Measurements from ENCODE around the gene SMTNL2. TPM values are rescaled to one million over a fixed set of nuclear protein-coding genes. Genes with fewer than 3 reads are reported as not detected.

SMTNL2 gene
- total RNA-seq, 2 experiments from 2014 or later = not detected

DNA sequence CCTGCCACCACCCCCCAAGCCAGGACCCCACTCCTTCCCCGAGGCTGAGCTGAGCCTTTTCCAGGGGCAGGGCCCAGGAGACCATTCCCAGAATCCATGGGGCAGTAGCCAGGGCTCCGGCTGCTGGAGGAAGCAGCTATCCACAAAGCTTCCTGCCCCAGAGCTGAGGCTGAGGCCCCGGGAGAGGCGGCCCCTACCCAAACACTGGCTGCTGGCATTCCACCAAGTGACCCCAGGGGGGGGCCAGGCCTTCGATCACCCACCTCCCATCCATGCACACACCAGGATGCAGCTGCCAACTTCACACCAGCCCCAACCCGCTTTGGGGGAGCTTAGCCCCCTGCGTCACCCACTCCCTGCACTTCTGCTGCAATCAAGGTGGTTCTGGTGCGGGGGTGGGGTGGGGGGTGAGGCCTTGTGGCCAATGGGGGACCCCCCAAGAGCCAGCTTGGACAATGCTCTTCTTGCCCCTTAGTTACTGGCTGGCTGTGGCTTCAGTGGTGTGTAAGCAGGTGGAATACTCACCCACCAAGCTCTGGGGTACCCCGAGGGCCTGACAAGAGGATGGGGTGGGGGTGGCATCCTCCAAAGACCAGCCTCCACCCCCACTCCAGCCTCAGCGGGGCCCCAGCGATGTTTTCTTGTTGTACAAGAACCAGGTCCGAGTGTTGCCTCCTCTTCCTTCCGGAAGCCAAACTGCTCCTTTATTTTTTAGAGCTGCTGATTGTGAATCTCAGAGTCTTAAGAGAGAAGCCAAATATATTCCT is 45.9 kb upstream of the SMTNL2 start:
- H3K27me3 Mint-ChIP-seq = no peaks in the 10 kb centered on the region
- intact Hi-C loops (cut with DNase I, micrococcal nuclease) = no loop called here
- peaks cover 0 to 4% of the 10 kb centered on the region in 2 experiments for H3K9me3 ChIP-seq (ENCODE audit: control insufficient read depth in 1 of 2, insufficient read depth in 1 of 2, low read length in 2 of 2)
- H3K27me3 ChIP-seq (ENCODE audit: control insufficient read depth in 1 of 2, insufficient read depth in 2 of 2, low read length in 2 of 2) = no peaks in the 10 kb centered on the region
- ChIA-PET POLR2A (interaction anchor here (0.6 kb wide), 1 partner anchor 44 kb away, joined by 3 read pairs; no protein-coding TSS in a partner anchor), CTCF (no interaction called here)
- H3K36me3 Mint-ChIP-seq (ENCODE audit: low read depth) = peaks cover 40% of the 10 kb centered on the region
- no peaks in the 10 kb centered on the region for H3K9me3 Mint-ChIP-seq
- TF ChIP-seq, protein P1, sequence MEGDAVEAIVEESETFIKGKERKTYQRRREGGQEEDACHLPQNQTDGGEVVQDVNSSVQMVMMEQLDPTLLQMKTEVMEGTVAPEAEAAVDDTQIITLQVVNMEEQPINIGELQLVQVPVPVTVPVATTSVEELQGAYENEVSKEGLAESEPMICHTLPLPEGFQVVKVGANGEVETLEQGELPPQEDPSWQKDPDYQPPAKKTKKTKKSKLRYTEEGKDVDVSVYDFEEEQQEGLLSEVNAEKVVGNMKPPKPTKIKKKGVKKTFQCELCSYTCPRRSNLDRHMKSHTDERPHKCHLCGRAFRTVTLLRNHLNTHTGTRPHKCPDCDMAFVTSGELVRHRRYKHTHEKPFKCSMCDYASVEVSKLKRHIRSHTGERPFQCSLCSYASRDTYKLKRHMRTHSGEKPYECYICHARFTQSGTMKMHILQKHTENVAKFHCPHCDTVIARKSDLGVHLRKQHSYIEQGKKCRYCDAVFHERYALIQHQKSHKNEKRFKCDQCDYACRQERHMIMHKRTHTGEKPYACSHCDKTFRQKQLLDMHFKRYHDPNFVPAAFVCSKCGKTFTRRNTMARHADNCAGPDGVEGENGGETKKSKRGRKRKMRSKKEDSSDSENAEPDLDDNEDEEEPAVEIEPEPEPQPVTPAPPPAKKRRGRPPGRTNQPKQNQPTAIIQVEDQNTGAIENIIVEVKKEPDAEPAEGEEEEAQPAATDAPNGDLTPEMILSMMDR (IDR thresholded peaks at IDR 0.05) = no peak
- peaks cover 7% of the 10 kb centered on the region for H3K4me1 ChIP-seq (ENCODE audit: insufficient read depth, low read length)
- H3K4me1 Mint-ChIP-seq (ENCODE audit: low read depth) = peaks cover 3% of the 10 kb centered on the region
- no peak overlapping the region for H3K4me3 Mint-ChIP-seq
- H3K36me3 ChIP-seq (ENCODE audit: insufficient read depth, low read length) = peaks cover 45% of the 10 kb centered on the region
- ATAC-seq (ENCODE audit: poor library complexity) = no peak
- no peak overlapping the region for H3K27ac Mint-ChIP-seq
- H3K4me3 ChIP-seq (ENCODE audit: low read length) = no peak overlapping the region
- DNase-seq = no peak
- H3K27ac ChIP-seq (ENCODE audit: low read depth in 1 of 2, low read length in 2 of 2) = no peak overlapping the region

DNA sequence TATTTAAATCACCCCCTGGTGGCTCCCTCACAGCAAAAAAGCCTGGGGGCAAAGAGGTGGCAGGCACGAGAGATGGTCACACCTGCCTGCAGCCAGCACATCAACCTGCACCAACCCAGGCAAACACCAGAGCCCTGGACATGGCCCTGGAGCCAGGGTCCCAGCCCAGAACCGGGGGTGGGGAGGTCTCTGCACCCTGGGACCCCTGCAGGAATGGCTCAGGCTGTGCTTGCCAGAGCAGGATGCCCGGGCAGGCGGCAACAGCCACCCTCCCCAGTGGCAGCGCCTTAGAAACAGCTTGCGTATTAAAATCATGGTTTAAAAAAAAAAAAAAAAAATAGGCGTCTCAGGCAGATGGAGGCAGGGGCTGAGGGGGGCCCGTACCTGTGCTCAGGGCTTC is 45.3 kb upstream of the SMTNL2 start:
- Mint-ChIP-seq H3K9me3 (no peaks in the 10 kb centered on the region), H3K36me3 (ENCODE audit: low read depth) (peaks cover 46% of the 10 kb centered on the region), H3K27ac (no peak overlapping the region), H3K27me3 (no peaks in the 10 kb centered on the region), H3K4me1 (ENCODE audit: low read depth) (no peaks in the 10 kb centered on the region), H3K4me3 (no peak overlapping the region)
- Histone ChIP-seq H3K27me3 (ENCODE audit: control insufficient read depth in 1 of 2, insufficient read depth in 2 of 2, low read length in 2 of 2) (no peaks in the 10 kb centered on the region), H3K27ac (ENCODE audit: low read depth in 1 of 2, low read length in 2 of 2) (no peak overlapping the region), H3K4me1 (ENCODE audit: insufficient read depth, low read length) (peaks cover under 1% of the 10 kb centered on the region), H3K9me3 (ENCODE audit: control insufficient read depth in 1 of 2, insufficient read depth in 1 of 2, low read length in 2 of 2) (peaks cover 0 to 4% of the 10 kb centered on the region in 2 experiments), H3K36me3 (ENCODE audit: insufficient read depth, low read length) (peaks cover 51% of the 10 kb centered on the region), H3K4me3 (ENCODE audit: low read length) (no peak overlapping the region)
- ChIA-PET POLR2A (no interaction called here), CTCF (no interaction called here)
- TF ChIP-seq, protein P1 (IDR thresholded peaks at IDR 0.05) = no peak
- intact Hi-C loops (cut with DNase I, micrococcal nuclease) = no loop called here
- DNase-seq (no peak), ATAC-seq (ENCODE audit: poor library complexity) (no peak)

DNA sequence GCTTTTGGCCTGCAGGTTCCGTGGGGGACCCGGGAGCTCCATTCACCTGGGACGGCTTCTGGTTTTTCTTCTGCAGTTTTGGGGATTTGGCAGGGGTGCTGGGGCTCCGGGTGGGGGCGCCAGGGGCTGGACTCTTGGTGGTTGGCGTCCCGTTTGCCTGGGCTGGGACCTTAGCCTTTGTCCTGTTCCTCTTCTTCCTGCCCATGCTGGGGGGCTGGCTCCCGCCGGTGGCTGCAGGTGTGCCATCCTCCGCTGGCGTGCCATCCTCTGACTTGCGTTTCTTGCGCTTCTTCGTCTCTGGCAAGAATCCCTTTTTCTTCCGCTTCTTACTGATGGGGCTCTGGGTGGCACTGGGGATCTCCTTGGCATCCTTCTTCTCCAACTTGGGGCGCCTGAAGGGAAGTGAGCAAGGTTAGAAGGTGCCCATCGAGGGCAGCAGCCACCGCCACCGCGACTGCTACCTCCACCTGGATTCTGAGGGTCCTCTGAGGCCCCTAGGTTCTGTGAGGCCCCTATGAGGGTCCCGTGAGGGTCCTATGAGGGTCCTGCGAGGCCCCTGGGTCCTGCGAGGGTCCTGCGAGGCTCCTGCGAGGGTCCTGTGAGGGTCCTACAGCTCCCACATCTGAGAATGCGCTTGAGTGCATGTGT is 44.6 kb upstream of the SMTNL2 start:
- no peaks in the 10 kb centered on the region for H3K27me3 ChIP-seq (ENCODE audit: control insufficient read depth in 1 of 2, insufficient read depth in 2 of 2, low read length in 2 of 2)
- ChIA-PET POLR2A (no interaction called here), CTCF (no interaction called here)
- H3K4me3 ChIP-seq (ENCODE audit: low read length) = no peak overlapping the region
- H3K27ac ChIP-seq (ENCODE audit: low read depth in 1 of 2, low read length in 2 of 2) = no peak overlapping the region
- no peaks in the 10 kb centered on the region for H3K9me3 Mint-ChIP-seq
- peaks cover 56% of the 10 kb centered on the region for H3K36me3 ChIP-seq (ENCODE audit: insufficient read depth, low read length)
- ATAC-seq (ENCODE audit: poor library complexity) = no peak
- H3K27me3 Mint-ChIP-seq = no peaks in the 10 kb centered on the region
- H3K4me3 Mint-ChIP-seq = no peak overlapping the region
- no peaks in the 10 kb centered on the region for H3K4me1 ChIP-seq (ENCODE audit: insufficient read depth, low read length)
- DNase-seq = no peak
- TF ChIP-seq, protein P1 (IDR thresholded peaks at IDR 0.05) = no peak
- H3K4me1 Mint-ChIP-seq (ENCODE audit: low read depth) = no peaks in the 10 kb centered on the region
- H3K27ac Mint-ChIP-seq = no peak overlapping the region
- H3K36me3 Mint-ChIP-seq (ENCODE audit: low read depth) = peaks cover 49% of the 10 kb centered on the region
- peaks cover 0 to 4% of the 10 kb centered on the region in 2 experiments for H3K9me3 ChIP-seq (ENCODE audit: control insufficient read depth in 1 of 2, insufficient read depth in 1 of 2, low read length in 2 of 2)
- intact Hi-C loops (cut with DNase I, micrococcal nuclease) = loop anchor here in 1 of 2 experiments (2.0 kb wide), 1 partner anchor 119 kb away; no protein-coding TSS in a partner anchor
